ENCODE data around the gene RASSF6. TPM values are rescaled to one million over a fixed set of nuclear protein-coding genes. Genes with fewer than 3 reads are reported as not detected.
A peak's percentile ranks its signal among the peaks of the same experiment; 100 is the strongest.

Gene RASSF6
- total and polyA plus RNA-seq, 4 donors: 1.2 to 7.6 (median 2.0) TPM

GRCh38 chr4:73661646-73662119 lies 41.4 kb upstream of the RASSF6 start:
- H3K36me3 ChIP-seq (ENCODE audit: control insufficient read depth in 4 of 4, insufficient read depth in 4 of 4, low read length in 4 of 4): no peaks in the 10 kb centered on the region
- DNase-seq (no peak), ATAC-seq (ENCODE audit: insufficient read depth, low FRiP score) (no peak)
- no peaks in the 10 kb centered on the region for H3K9me3 ChIP-seq (ENCODE audit: control insufficient read depth in 4 of 4, insufficient read depth in 3 of 4, low read length in 3 of 4)
- H3K27ac ChIP-seq (ENCODE audit: low read depth in 1 of 2, low read length in 1 of 2): no peak overlapping the region
- 20 to 40% methylated on average over 2 of the region's 2 CpGs for WGBS, 2 donors
- no peak overlapping the region for H3K4me3 ChIP-seq
- H3K27me3 ChIP-seq (ENCODE audit: control insufficient read depth in 3 of 3, insufficient read depth in 3 of 3, low read length in 2 of 3): no peaks in the 10 kb centered on the region
- no peaks in the 10 kb centered on the region for H3K4me1 ChIP-seq (ENCODE audit: control insufficient read depth in 5 of 5, insufficient read depth in 5 of 5, low read length in 5 of 5)
- TF ChIP-seq CTCF (IDR thresholded peaks at IDR 0.05; ENCODE audit: control extremely low read depth, extremely low read depth): no peak
- H3K9ac ChIP-seq (ENCODE audit: insufficient read depth in 1 of 2, low read length in 2 of 2): no peak overlapping the region

GRCh38 chr4:73660808-73661207 lies 40.6 kb upstream of the RASSF6 start:
- no peak for DNase-seq
- no peak for ATAC-seq (ENCODE audit: insufficient read depth, low FRiP score)
- H3K9me3 ChIP-seq (ENCODE audit: control insufficient read depth in 4 of 4, insufficient read depth in 3 of 4, low read length in 3 of 4): no peaks in the 10 kb centered on the region
- H3K27me3 ChIP-seq (ENCODE audit: control insufficient read depth in 3 of 3, insufficient read depth in 3 of 3, low read length in 2 of 3): no peaks in the 10 kb centered on the region
- no peak overlapping the region for H3K9ac ChIP-seq (ENCODE audit: insufficient read depth in 1 of 2, low read length in 2 of 2)
- WGBS, 2 donors: 87 to 89% methylated on average over 3 of the region's 3 CpGs
- TF ChIP-seq CTCF (IDR thresholded peaks at IDR 0.05; ENCODE audit: control extremely low read depth, extremely low read depth): no peak
- no peak overlapping the region for H3K4me3 ChIP-seq
- no peak overlapping the region for H3K27ac ChIP-seq (ENCODE audit: low read depth in 1 of 2, low read length in 1 of 2)
- H3K4me1 ChIP-seq (ENCODE audit: control insufficient read depth in 5 of 5, insufficient read depth in 5 of 5, low read length in 5 of 5): no peaks in the 10 kb centered on the region
- H3K36me3 ChIP-seq (ENCODE audit: control insufficient read depth in 4 of 4, insufficient read depth in 4 of 4, low read length in 4 of 4): no peaks in the 10 kb centered on the region

DNA sequence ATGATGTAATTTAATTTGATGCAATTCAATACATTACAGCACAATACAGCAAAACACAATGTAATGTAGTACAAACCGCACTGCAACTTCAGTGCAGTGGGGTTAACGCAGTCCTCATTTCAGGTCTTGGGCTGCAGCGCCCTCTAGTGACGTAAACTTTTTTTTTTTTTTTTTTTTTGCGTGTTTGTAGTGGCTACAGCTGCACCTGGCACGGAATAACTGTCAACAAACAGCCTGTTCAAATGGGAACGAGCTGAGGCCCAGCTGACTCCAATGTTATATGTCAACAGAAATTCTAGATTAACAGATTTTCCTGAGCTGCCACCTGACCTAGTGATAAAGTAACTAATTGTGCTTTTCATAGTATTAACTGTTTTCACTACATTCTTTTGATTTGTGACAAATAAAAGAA lies 33.5 kb upstream of the RASSF6 start:
- H3K4me3 ChIP-seq: no peak overlapping the region
- peaks cover 0 to 3% (median 0%) of the 10 kb centered on the region in 3 donors for H3K27me3 ChIP-seq (ENCODE audit: control insufficient read depth in 3 of 3, insufficient read depth in 3 of 3, low read length in 2 of 3)
- no peaks in the 10 kb centered on the region for H3K4me1 ChIP-seq (ENCODE audit: control insufficient read depth in 5 of 5, insufficient read depth in 5 of 5, low read length in 5 of 5)
- no peak overlapping the region for H3K9ac ChIP-seq (ENCODE audit: insufficient read depth in 1 of 2, low read length in 2 of 2)
- no peak overlapping the region for H3K27ac ChIP-seq (ENCODE audit: low read depth in 1 of 2, low read length in 1 of 2)
- H3K36me3 ChIP-seq (ENCODE audit: control insufficient read depth in 4 of 4, insufficient read depth in 4 of 4, low read length in 4 of 4): no peaks in the 10 kb centered on the region
- no peaks in the 10 kb centered on the region for H3K9me3 ChIP-seq (ENCODE audit: control insufficient read depth in 4 of 4, insufficient read depth in 3 of 4, low read length in 3 of 4)
- peak; percentile 64 to 81 (median 65) for DNase-seq
- WGBS, 2 donors: 1 to 2% methylated on average over 7 of the region's 7 CpGs
- peak; percentile 32 for TF ChIP-seq CTCF (IDR thresholded peaks at IDR 0.05; ENCODE audit: control extremely low read depth, extremely low read depth)
- ATAC-seq (ENCODE audit: insufficient read depth, low FRiP score): no peak

DNA sequence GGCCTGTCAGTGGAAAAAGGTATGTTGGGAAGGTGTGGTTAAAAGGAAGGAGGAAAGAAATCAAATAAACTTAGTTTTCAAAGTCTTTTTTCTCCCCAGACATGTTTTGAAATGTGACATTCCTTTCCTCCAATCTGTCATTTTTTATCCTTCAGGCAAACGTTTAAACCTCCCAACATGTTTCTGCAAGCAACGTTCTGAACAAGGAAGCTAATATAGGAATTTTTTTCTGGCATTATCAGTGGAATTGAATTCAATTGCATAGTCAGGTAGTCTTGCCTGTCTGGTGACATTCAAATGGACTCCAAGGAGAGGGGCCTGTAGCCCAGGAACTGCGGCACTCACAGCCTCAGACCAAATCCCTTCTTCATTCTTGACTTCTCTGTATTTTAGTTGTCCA lies 30.0 kb upstream of the RASSF6 start:
- peaks cover 0 to 3% (median 0%) of the 10 kb centered on the region in 3 donors for H3K27me3 ChIP-seq (ENCODE audit: control insufficient read depth in 3 of 3, insufficient read depth in 3 of 3, low read length in 2 of 3)
- 65 to 71% methylated on average over 3 of the region's 3 CpGs for WGBS, 2 donors
- H3K27ac ChIP-seq (ENCODE audit: low read depth in 1 of 2, low read length in 1 of 2): no peak overlapping the region
- H3K4me3 ChIP-seq: no peak overlapping the region
- H3K36me3 ChIP-seq (ENCODE audit: control insufficient read depth in 4 of 4, insufficient read depth in 4 of 4, low read length in 4 of 4): no peaks in the 10 kb centered on the region
- no peak for ATAC-seq (ENCODE audit: insufficient read depth, low FRiP score)
- H3K9me3 ChIP-seq (ENCODE audit: control insufficient read depth in 4 of 4, insufficient read depth in 3 of 4, low read length in 3 of 4): peaks cover 0 to 4% (median 0%) of the 10 kb centered on the region in 4 donors
- DNase-seq: no peak
- no peaks in the 10 kb centered on the region for H3K4me1 ChIP-seq (ENCODE audit: control insufficient read depth in 5 of 5, insufficient read depth in 5 of 5, low read length in 5 of 5)
- H3K9ac ChIP-seq (ENCODE audit: insufficient read depth in 1 of 2, low read length in 2 of 2): no peak overlapping the region
- no peak for TF ChIP-seq CTCF (IDR thresholded peaks at IDR 0.05; ENCODE audit: control extremely low read depth, extremely low read depth)

All from lung (tissue), 12 donors.